Activated CD4-positive, CD25-positive, alpha-beta regulatory T cell treated with anti-CD3 and anti-CD28 coated beads, Interleukin-2, amount 50 U/mL, for 72 hours (primary cell): ENCODE data around the gene PRDX4.
"Not testable (repeated sequence)": the region's sequence is repeated elsewhere in the genome, so short reads cannot be mapped to it uniquely, and the experiment has no call there.

ENCODE experiments used
- DNase-seq: peaks from one replicate; pipeline ENCODE4 v3.0.0; 2021

The PRDX4 gene

GRCh38 chrX:23667239-23668177 lies at the start of gene PRDX4:
TSS of gene PRDX4 (plus strand) at chrX:23667493. CDS start at chrX:23667571, 78 bp downstream.
- peak; percentile 79 for DNase-seq

GRCh38 chrX:23621621-23622265 lies 45.5 kb upstream of the PRDX4 start:
- DNase-seq, result no peak

- no peak for DNase-seq
These were observed 43.5 kb upstream of the PRDX4 start for GRCh38 chrX:23623797-23624196.

- DNase-seq, result no peak
These were observed 40.6 kb upstream of the PRDX4 start for GRCh38 chrX:23626651-23627050.

GRCh38 chrX:23628131-23628530 lies 39.2 kb upstream of the PRDX4 start:
- DNase-seq, result no peak

GRCh38 chrX:23631136-23631535 lies 36.2 kb upstream of the PRDX4 start:
- DNase-seq, result no peak

GRCh38 chrX:23633834-23634580 lies 33.3 kb upstream of the PRDX4 start:
- no peak for DNase-seq

GRCh38 chrX:23637187-23637586 lies 30.1 kb upstream of the PRDX4 start:
- no peak for DNase-seq

GRCh38 chrX:23643020-23643419 lies 24.3 kb upstream of the PRDX4 start:
- no peak for DNase-seq

GRCh38 chrX:23644744-23645143 lies 22.5 kb upstream of the PRDX4 start:
- no peak for DNase-seq

GRCh38 chrX:23656091-23656490 lies 11.2 kb upstream of the PRDX4 start:
- no peak for DNase-seq

GRCh38 chrX:23656684-23657083 lies 10.6 kb upstream of the PRDX4 start:
- DNase-seq, result no peak

- no peak for DNase-seq
These were observed 8.0 kb upstream of the PRDX4 start for GRCh38 chrX:23659339-23659738.

- not testable (repeated sequence) for DNase-seq
These were observed 7.1 kb upstream of the PRDX4 start for GRCh38 chrX:23660083-23660765.

- no peak for DNase-seq
These were observed 6.5 kb upstream of the PRDX4 start for GRCh38 chrX:23660766-23661132.

GRCh38 chrX:23661671-23662070 lies 5.6 kb upstream of the PRDX4 start:
- DNase-seq, result no peak

GRCh38 chrX:23662187-23662586 lies 5.1 kb upstream of the PRDX4 start:
- DNase-seq, result no peak

GRCh38 chrX:23662853-23663252 lies 4.4 kb upstream of the PRDX4 start:
- DNase-seq, result no peak

GRCh38 chrX:23664496-23664895 lies 2.8 kb upstream of the PRDX4 start:
- DNase-seq, result no peak

- DNase-seq, result no peak
These were observed 1.0 kb upstream of the PRDX4 start for GRCh38 chrX:23666282-23666681.

GRCh38 chrX:23668335-23668734 lies 1.0 kb downstream of the PRDX4 start:
- DNase-seq, result no peak

GRCh38 chrX:23670528-23670927 lies 3.2 kb downstream of the PRDX4 start:
- no peak for DNase-seq

GRCh38 chrX:23673108-23673507 lies 5.8 kb downstream of the PRDX4 start:
- no peak for DNase-seq
